ENCODE data around the gene CHURC1. TPM values are rescaled to one million over a fixed set of nuclear protein-coding genes. Genes with fewer than 3 reads are reported as not detected.

The CHURC1 gene
- total and polyA plus RNA-seq, 2 of the 4 experiments (the other 2 are of a cell fraction) = 38.0 to 69.5 TPM

DNA sequence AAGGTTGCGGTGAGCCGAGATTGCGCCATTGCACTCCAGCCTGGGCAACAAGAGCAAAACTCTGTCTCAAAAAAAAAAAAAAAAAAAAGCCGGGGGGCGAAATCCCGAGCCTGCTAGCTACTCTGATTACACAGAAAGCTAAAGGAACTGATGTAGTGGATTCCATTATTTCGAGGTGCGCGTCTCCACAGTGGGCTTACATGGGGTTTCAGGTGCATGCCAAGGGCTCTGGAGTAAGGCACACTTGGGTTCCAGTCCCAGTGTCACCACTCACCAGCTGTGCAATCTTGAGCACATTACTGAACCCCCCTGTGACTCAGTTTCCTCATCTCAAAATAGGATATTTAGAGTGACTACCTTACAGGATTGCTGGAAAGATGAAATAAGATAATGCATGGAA lies 59.6 kb downstream of the CHURC1 start:
- Histone ChIP-seq H2BK15ac (ENCODE audit: low read depth, low read length) (no peak overlapping the region), H3K56ac (ENCODE audit: extremely low read depth, insufficient read depth, low read length) (no peak overlapping the region), H3K18ac (ENCODE audit: low read depth, low read length) (no peak overlapping the region), H2BK120ac (ENCODE audit: low read depth, low read length) (no peak overlapping the region), H2BK5ac (ENCODE audit: low read depth, low read length, poor library complexity, severe bottlenecking) (no peak overlapping the region), H3K23ac (ENCODE audit: low read depth, low read length) (no peak overlapping the region), H4K91ac (ENCODE audit: insufficient read depth, low read depth, low read length) (no peak overlapping the region), H2BK20ac (ENCODE audit: low read depth, low read length) (no peak overlapping the region), H4K8ac (ENCODE audit: low read depth in 2 of 2, low read length in 2 of 2) (no peak overlapping the region), H4K20me1 (ENCODE audit: insufficient read depth, low read length) (no peaks in the 10 kb centered on the region), H3K36me3 (ENCODE audit: control insufficient read depth, insufficient read depth, low read length) (no peaks in the 10 kb centered on the region), H2AK9ac (replicated peaks; ENCODE audit: low read depth, low read length, poor library complexity) (no peak overlapping the region), H3K14ac (replicated peaks; ENCODE audit: low read depth, low read length) (no peak overlapping the region), H4K5ac (ENCODE audit: low read depth, low read length) (no peak overlapping the region), H3K4me2 (ENCODE audit: low read depth, low read length) (no peak overlapping the region), H3K9me3 (ENCODE audit: control insufficient read depth, insufficient read depth, low read length) (no peaks in the 10 kb centered on the region), H3K27ac (ENCODE audit: insufficient read depth, low read length) (no peak overlapping the region), H3K79me1 (ENCODE audit: low read depth in 1 of 2, low read length in 2 of 2) (no peaks in the 10 kb centered on the region; a peak in 2 of 4 replicates), H3K9ac (ENCODE audit: low read depth, low read length) (no peak overlapping the region), H3K4ac (ENCODE audit: low read depth, low read length) (no peak overlapping the region), H3K4me1 (ENCODE audit: control insufficient read depth, insufficient read depth, low read length) (peaks cover 6% of the 10 kb centered on the region), H3K4me3 (ENCODE audit: insufficient read depth, low read depth, low read length) (no peak overlapping the region), H3K9me1 (ENCODE audit: insufficient read depth, low read length) (no peaks in the 10 kb centered on the region), H2AFZ (replicated peaks; ENCODE audit: low read length, poor library complexity) (no peak overlapping the region), H3K27me3 (ENCODE audit: control insufficient read depth, insufficient read depth, low read length) (peaks cover 11% of the 10 kb centered on the region; the same call in 1 of the 2 replicates), H2AK5ac (ENCODE audit: low read depth, low read length) (no peak overlapping the region)
- DNase-seq (no peak), ATAC-seq (ENCODE audit: low read depth) (no peak)
- TF ChIP-seq MXI1 (IDR thresholded peaks at IDR 0.05; ENCODE audit: borderline replicate concordance, low read depth, low read length) (no peak), MAFK (IDR thresholded peaks at IDR 0.05; ENCODE audit: low read depth, low read length) (no peak), SMC3 (IDR thresholded peaks at IDR 0.05; ENCODE audit: low read depth, low read length) (no peak), FOS (IDR thresholded peaks at IDR 0.05; ENCODE audit: low read depth, low read length) (no peak), NFE2L2 (IDR thresholded peaks at IDR 0.05; ENCODE audit: low read depth, low read length) (no peak), CHD1 (IDR thresholded peaks at IDR 0.05; ENCODE audit: low read depth, low read length) (no peak)
- TF ChIP-seq, protein P1, sequence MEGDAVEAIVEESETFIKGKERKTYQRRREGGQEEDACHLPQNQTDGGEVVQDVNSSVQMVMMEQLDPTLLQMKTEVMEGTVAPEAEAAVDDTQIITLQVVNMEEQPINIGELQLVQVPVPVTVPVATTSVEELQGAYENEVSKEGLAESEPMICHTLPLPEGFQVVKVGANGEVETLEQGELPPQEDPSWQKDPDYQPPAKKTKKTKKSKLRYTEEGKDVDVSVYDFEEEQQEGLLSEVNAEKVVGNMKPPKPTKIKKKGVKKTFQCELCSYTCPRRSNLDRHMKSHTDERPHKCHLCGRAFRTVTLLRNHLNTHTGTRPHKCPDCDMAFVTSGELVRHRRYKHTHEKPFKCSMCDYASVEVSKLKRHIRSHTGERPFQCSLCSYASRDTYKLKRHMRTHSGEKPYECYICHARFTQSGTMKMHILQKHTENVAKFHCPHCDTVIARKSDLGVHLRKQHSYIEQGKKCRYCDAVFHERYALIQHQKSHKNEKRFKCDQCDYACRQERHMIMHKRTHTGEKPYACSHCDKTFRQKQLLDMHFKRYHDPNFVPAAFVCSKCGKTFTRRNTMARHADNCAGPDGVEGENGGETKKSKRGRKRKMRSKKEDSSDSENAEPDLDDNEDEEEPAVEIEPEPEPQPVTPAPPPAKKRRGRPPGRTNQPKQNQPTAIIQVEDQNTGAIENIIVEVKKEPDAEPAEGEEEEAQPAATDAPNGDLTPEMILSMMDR (conservative IDR thresholded peaks at IDR 0.05; ENCODE audit: low read depth, low read length) = no peak
- no CpG with 5 or more reads among the region's 9 CpGs for WGBS, 2 experiments (ENCODE audit: extremely low coverage in 2 of 2, insufficient read length in 1 of 2)
- intact Hi-C loops (cut with micrococcal nuclease) (no loop called here), in situ Hi-C loops (cut with MboI; ENCODE audit: low sequenced_read_pairs) (no loop called here), dilution Hi-C loops (cut with HindIII; ENCODE audit: low sequenced_read_pairs, unreplicated experiment) (no loop called here)
- CTCF ChIA-PET = interaction anchor here (0.7 kb wide), 1 partner anchor 1591 kb away, joined by 4 read pairs; no protein-coding TSS in a partner anchor
- POLR2A ChIA-PET (ENCODE audit: unreplicated experiment) = no interaction called here
- BruUV-seq (replicated peaks) = no TSS peak
